Breast epithelium (tissue), 4 donors: Measurements from ENCODE around the gene MAP3K14. TPM values are rescaled to one million over a fixed set of nuclear protein-coding genes. Genes with fewer than 3 reads are reported as not detected.
"Not testable (repeated sequence)": the region's sequence is repeated elsewhere in the genome, so short reads cannot be mapped to it uniquely, and the experiment has no call there.

ENCODE experiments used
- DNase-seq, 2 donors: peaks; one replicate each; pipeline ENCODE4 v3.0.0-alpha.2; 2019; ENCODE audit warnings: low spot score in 2 of 2
- H3K27ac ChIP-seq, 2 donors: fragments of 200-600 bp; sonication (generic) in 1 of 2; one replicate each; pipeline ENCODE4 v1.5.1; 2016 to 2019; ENCODE audit warnings: mild to moderate bottlenecking in 1 of 2
- H3K27me3 ChIP-seq, 2 donors: fragments of 200-600 bp; sonication (generic) in 1 of 2; one replicate each; pipeline versions ENCODE4 v1.5.1 to v1.6.0; 2017 to 2019; ENCODE audit warnings: control low read depth in 1 of 2, mild to moderate bottlenecking in 1 of 2
- H3K36me3 ChIP-seq: fragments of 200-600 bp; one replicate; pipeline ENCODE4 v1.5.1; 2019
- H3K4me1 ChIP-seq, 2 donors: fragments of 200-600 bp; sonication (generic); one replicate each; pipeline ENCODE4 v1.5.1; 2016 to 2019; ENCODE audit warnings: control low read depth in 1 of 2
- H3K4me3 ChIP-seq, 3 donors: fragments of 200-600 bp; sonication (generic); 1 replicate in 2 of 3; 2 replicates in 1 of 3; pipeline ENCODE4 v1.5.1; 2016 to 2019; ENCODE audit warnings: mild to moderate bottlenecking in 3 of 3, moderate library complexity in 2 of 3
- H3K9me3 ChIP-seq, 2 donors: fragments of 200-600 bp; sonication (generic) in 1 of 2; one replicate each; pipeline ENCODE4 v1.5.1; 2016 to 2019; ENCODE audit warnings: control low read depth in 1 of 2
- POLR2A ChIP-seq: fragments of 450-650 bp; IDR thresholded peaks from one replicate; pipeline ENCODE4 v1.6.1; 2016; ENCODE audit warnings: antibody characterized with exemption, mild to moderate bottlenecking, moderate library complexity
- POLR2AphosphoS5 ChIP-seq, 3 donors: sonication (generic); formaldehyde crosslinking; IDR thresholded peaks; one replicate each; pipeline ENCODE4 v1.6.1; 2017; ENCODE audit warnings: antibody characterized with exemption in 3 of 3
- intact Hi-C: fragments of 100-400 bp; cut with DNase I; formaldehyde crosslinking; loops from one replicate; pipeline ENCODE4 v1.15.1; 2023; ENCODE audit warnings: low total_unique reads
- total RNA-seq, 3 donors: library from RNA; depleted of rRNA; stranded (reverse); fragments of >200 nt; gene quantifications; one replicate each; pipeline ENCODE4 v1.1.0, GENCODE V29; 2016
- TF ChIP-seq, protein P1 (sequence below), 3 donors: fragments of 450-650 bp; IDR thresholded peaks; one replicate each; pipeline ENCODE4 v1.5.1; 2016 to 2017; ENCODE audit warnings: antibody characterized with exemption in 3 of 3, mild to moderate bottlenecking in 3 of 3, moderate library complexity in 3 of 3

MAP3K14 gene
- total RNA-seq, 3 donors from 2014 or later: 4.3 to 12.3 (median 6.9) TPM

DNA sequence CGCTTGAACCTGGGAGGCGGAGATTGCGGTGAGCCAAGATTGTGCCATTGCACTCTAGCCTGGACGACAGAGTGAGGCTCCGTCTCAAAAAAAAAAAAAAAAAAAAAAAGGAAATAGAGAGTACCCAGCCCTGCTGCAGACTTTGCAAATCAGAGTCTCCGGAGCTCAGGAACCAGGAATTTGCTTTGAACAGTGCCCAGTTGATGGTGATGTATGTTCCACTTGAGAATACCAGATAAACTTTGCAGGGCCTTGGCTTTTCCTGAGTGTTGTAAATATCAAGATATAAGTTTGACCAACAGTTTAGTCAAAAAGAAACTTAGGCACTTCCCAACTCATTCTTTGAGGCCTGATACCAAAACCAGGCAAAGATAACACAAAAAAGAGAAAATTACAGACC is 30.6 kb upstream of the MAP3K14 start:
- intact Hi-C loops: no loop called here
- H3K27me3 ChIP-seq: no peaks in the 10 kb centered on the region
- peaks cover 0 to 4% of the 10 kb centered on the region in 2 donors for H3K4me1 ChIP-seq
- no peak overlapping the region for H3K27ac ChIP-seq
- peak in 1 of 2 donors; percentile 6 for DNase-seq
- no peaks in the 10 kb centered on the region for H3K36me3 ChIP-seq
- TF ChIP-seq POLR2AphosphoS5 (IDR thresholded peaks at IDR 0.05) (no peak), POLR2A (no peak)
- TF ChIP-seq, protein P1, sequence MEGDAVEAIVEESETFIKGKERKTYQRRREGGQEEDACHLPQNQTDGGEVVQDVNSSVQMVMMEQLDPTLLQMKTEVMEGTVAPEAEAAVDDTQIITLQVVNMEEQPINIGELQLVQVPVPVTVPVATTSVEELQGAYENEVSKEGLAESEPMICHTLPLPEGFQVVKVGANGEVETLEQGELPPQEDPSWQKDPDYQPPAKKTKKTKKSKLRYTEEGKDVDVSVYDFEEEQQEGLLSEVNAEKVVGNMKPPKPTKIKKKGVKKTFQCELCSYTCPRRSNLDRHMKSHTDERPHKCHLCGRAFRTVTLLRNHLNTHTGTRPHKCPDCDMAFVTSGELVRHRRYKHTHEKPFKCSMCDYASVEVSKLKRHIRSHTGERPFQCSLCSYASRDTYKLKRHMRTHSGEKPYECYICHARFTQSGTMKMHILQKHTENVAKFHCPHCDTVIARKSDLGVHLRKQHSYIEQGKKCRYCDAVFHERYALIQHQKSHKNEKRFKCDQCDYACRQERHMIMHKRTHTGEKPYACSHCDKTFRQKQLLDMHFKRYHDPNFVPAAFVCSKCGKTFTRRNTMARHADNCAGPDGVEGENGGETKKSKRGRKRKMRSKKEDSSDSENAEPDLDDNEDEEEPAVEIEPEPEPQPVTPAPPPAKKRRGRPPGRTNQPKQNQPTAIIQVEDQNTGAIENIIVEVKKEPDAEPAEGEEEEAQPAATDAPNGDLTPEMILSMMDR (IDR thresholded peaks at IDR 0.05): no peak
- H3K4me3 ChIP-seq: no peak overlapping the region
- H3K9me3 ChIP-seq: peaks cover 0 to 10% of the 10 kb centered on the region in 2 donors

DNA sequence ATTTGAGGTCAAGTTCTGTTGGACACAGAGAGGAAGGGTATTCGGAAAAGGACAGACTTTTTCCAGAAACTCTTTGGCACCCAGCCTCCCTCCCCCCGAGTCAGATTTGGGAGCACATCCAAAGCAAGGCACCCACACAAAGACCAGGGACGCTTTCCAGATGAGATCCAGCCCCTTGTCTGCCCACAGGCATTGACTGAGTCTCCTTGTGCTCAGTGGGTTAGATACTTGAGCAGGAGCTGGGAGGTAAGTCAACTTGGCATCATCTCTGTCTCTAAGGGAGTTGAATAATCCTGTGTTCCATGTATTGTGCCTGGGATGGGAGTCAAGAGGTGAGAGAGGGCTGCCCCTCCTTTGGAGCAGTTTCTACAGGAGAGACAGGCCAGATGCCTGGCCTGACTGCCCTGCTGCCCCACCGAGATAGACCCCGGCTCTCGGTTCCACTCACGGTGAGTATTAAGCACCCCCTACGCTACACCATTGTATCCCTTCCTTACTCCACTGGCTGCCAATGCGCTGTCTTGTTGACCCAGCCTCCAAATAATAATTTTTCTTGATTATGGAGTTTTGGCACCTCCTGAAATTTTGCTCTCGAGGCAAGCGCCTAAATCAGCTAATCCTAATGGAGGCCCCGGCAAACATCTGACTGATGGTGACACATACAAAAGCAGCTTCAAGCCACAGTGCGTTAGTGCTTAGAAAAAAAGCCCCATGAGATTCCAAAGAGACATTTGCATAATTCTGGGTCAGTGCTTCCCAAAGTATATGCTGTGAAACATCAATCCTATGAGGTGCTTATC is 29.6 kb upstream of the MAP3K14 start:
- peak in 1 of 2 donors; percentile 44 for DNase-seq
- H3K4me3 ChIP-seq: no peak overlapping the region
- peaks cover 0 to 4% of the 10 kb centered on the region in 2 donors for H3K9me3 ChIP-seq
- intact Hi-C loops: no loop called here
- peaks cover 0 to 4% of the 10 kb centered on the region in 2 donors for H3K4me1 ChIP-seq
- H3K27me3 ChIP-seq: no peaks in the 10 kb centered on the region
- H3K27ac ChIP-seq: peak overlapping the region; percentile 37 to 80
- H3K36me3 ChIP-seq: no peaks in the 10 kb centered on the region
- TF ChIP-seq, protein P1 (IDR thresholded peaks at IDR 0.05): no peak
- TF ChIP-seq POLR2A (no peak), POLR2AphosphoS5 (IDR thresholded peaks at IDR 0.05) (no peak)

DNA sequence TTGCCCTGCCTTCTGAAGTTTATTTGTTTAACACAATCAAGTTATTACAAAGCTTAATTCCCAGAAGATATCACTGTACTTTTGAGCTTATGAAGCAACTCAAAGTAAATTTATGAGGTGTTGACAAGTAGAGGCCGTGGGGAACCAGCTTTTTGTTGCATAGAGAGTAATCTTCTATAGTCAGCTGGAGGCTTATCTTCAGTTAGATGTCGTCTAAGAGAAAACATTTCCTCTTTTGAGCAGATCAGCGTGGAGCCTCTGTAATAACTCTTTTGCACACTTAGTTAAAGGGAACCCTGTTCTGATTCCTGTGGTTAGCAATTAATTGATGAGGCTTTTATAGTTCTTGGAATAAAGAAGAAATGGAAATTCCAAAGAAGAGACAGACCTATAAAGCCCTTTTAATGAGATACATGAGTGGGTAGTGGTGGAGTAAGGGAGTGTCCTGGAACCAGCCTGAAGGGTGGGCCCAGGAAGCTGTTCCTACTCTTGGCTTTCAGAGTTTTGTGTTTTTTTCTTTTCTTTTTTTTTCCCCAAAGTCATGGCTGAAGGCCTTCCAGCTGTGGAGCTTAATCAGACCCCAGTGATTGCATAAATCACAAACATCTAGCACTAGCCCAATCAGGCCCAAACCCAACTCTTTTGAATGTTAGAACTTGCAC is 28.9 kb upstream of the MAP3K14 start:
- Histone ChIP-seq H3K27ac (peak overlapping the region; percentile 40 to 84), H3K4me3 (no peak overlapping the region), H3K27me3 (no peaks in the 10 kb centered on the region), H3K9me3 (no peaks in the 10 kb centered on the region), H3K4me1 (peaks cover 0 to 4% of the 10 kb centered on the region in 2 donors), H3K36me3 (no peaks in the 10 kb centered on the region)
- TF ChIP-seq POLR2A (no peak), POLR2AphosphoS5 (IDR thresholded peaks at IDR 0.05) (peak in 1 of 3 donors; percentile 48)
- TF ChIP-seq, protein P1 (IDR thresholded peaks at IDR 0.05): no peak
- DNase-seq: peak in 1 of 2 donors; percentile 0
- intact Hi-C loops: no loop called here

DNA sequence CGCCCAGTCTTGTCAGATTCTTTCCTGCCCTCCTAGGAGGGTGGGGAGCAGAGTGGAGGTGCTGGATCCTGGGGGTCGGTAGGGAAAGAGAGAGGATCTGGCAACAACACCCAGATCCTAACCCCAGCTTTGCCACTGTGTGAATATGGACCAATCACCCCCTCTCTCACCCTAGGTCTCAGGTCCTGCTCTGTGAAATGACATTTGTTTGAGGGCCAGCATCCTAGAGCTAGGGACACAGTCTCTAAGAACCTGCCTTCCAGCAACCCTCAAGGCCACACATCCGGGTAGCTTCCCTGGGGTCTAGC is 28.4 kb upstream of the MAP3K14 start:
- peak in 1 of 2 donors; percentile 35 for DNase-seq
- H3K27me3 ChIP-seq: no peaks in the 10 kb centered on the region
- intact Hi-C loops: no loop called here
- peak overlapping the region; percentile 40 to 84 for H3K27ac ChIP-seq
- H3K9me3 ChIP-seq: no peaks in the 10 kb centered on the region
- no peaks in the 10 kb centered on the region for H3K36me3 ChIP-seq
- no peak overlapping the region for H3K4me3 ChIP-seq
- peaks cover 0 to 4% of the 10 kb centered on the region in 2 donors for H3K4me1 ChIP-seq
- TF ChIP-seq POLR2AphosphoS5 (IDR thresholded peaks at IDR 0.05) (no peak), POLR2A (no peak)
- TF ChIP-seq, protein P1 (IDR thresholded peaks at IDR 0.05): no peak

DNA sequence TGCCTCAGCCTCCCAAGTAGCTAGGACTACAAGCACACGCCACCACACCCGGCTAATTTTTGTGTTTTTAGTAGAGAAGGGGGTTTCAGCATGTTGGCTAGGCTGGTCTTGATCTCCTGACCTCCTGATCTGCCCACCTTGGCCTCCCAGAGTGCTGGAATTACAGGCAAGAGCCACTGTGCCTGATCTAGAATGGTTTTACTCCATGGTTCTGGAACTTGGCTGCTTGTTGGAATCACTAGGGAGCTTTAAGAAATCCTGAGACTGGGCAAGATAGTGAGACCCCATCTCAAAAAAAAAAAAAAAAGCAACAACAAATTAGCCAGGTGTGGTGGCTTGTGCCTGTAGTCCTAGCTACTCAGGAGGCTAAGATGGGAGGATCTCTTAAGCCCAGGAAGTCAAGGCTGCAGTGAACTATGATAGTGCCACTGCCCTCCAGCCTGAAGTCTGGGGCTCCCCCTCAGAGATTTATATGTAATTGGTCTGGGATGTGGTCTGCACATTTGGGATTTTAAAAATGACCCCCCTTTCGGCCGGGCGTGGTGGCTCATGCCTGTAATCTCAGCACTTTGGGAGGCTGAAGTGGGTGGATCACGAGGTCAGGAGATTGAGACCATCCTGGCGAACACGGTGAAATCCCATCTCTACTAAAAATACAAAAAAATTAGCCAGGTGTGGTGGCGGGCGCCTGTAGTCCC is 27.3 kb upstream of the MAP3K14 start:
- H3K4me1 ChIP-seq, H3K36me3 ChIP-seq, H3K27ac ChIP-seq, H3K27me3 ChIP-seq, H3K4me3 ChIP-seq, intact Hi-C loops, H3K9me3 ChIP-seq: not testable (repeated sequence)
- peak in 1 of 2 donors; percentile 28 for DNase-seq
